BLaER1 treated with 17β-estradiol and CSF1 and Interleukin-3, amounts not matched to agents 10 nM and 100 nM (cell line): ENCODE measurements around the gene PXN.
"Not testable (repeated sequence)": the region's sequence is repeated elsewhere in the genome, so short reads cannot be mapped to it uniquely, and the experiment has no call there.

Source experiments
- H3K27ac ChIP-seq, 11 experiments: shearing (Covaris generic); formaldehyde crosslinking; 2 replicates each; pipeline ENCODE4 v1.8.1; 2022
- H3K27me3 ChIP-seq, 11 experiments: shearing (Covaris generic); formaldehyde crosslinking; 2 replicates each; pipeline ENCODE4 v1.8.1; 2022
- H3K36me3 ChIP-seq, 11 experiments: shearing (Covaris generic); formaldehyde crosslinking; 2 replicates each; pipeline ENCODE4 v1.8.1; 2022
- H3K4me1 ChIP-seq, 10 experiments: shearing (Covaris generic); formaldehyde crosslinking; 2 replicates each; pipeline ENCODE4 v1.8.1; 2022
- H3K4me2 ChIP-seq, 11 experiments: shearing (Covaris generic); formaldehyde crosslinking; 2 replicates each; pipeline ENCODE4 v1.8.1; 2022
- H3K4me3 ChIP-seq, 10 experiments: shearing (Covaris generic); formaldehyde crosslinking; 2 replicates each; pipeline ENCODE4 v1.8.1; 2022
- H3K9ac ChIP-seq, 11 experiments: shearing (Covaris generic); formaldehyde crosslinking; 2 replicates each; pipeline ENCODE4 v1.8.1; 2022
- H3K9me3 ChIP-seq, 11 experiments: shearing (Covaris generic); formaldehyde crosslinking; replicated peaks in 1 of 11; 2 replicates each; pipeline ENCODE4 v1.8.1; 2022
- H4K20me1 ChIP-seq, 11 experiments: shearing (Covaris generic); formaldehyde crosslinking; 2 replicates each; pipeline ENCODE4 v1.8.1; 2022
- Cebpa-rat ChIP-seq, 11 experiments: shearing (Covaris generic); IDR thresholded peaks; 2 replicates each; pipeline ENCODE4 v1.8.1; 2022

The PXN gene

DNA sequence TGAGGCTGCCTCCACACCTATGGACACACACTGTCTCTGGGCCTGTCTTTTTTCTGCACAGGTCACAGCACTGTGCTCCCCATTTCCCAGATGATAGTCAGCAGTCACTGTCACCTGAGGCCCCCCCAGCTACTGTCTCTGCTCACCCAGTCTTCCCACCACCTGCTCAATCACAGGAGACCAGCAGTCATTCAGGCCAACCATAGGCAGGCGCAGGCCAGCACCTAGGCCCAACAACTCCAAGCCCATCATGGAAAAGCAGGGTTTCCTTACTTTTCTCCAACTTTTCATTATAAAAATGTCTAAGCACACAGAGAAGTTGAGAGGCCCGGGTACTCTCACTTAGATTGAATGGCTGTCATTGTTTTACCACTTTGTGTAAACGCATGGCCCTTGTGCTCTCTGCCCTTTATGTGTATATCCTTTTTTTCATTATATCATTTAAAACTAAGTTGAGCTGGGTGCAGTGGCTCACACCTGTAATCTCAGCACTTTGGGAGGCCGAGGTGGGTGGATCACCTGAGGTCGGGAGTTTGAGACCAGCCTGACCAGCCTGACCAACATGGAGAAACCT, 7.1 kb downstream of the PXN start:
- H3K4me1 ChIP-seq, result peaks cover 35 to 100% (median 68%) of the 10 kb centered on the region in 10 experiments

DNA sequence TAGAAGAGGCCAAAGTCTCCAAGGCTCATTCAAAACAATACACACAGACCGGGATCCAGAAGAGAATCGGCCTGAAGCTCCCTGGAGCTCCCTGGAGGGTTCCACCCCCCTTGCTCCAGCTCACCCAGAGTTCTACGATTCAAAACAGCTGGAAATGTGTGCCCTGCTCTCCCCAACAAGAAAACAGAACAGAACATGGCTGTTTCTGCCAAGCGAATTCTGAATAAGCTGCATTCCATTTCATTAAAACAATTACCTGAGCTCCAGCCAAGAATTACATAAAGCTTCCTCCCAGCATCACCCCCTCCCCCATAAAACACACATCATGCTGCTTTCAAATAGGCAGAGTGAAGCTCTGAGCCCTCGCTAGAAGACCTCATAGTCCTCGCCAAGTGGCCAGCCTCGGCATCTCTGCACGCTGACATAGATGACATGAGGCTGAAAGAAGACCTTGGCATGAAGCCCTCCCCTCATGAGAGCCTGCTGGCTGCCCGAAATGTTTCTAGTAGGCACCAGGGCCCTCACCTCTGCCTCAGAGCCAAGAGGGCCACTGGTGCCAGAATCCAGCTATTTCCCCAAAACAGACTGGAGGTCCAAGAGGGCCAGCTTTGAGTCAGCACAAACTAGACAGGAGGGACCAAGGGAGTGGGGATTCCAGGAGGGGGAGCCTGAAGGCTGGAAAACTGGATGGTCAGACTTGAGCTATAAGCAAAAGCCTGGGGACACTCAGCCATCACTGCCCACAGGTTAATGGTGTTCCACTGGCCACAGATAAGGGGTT, 8.3 kb downstream of the PXN start:
- no peak overlapping the region for H3K4me3 ChIP-seq
- H3K4me2 ChIP-seq, result peak overlapping the region in 5 of 11 experiments; percentile 20 to 100 (median 51); a peak in 9 of 22 replicates
- H3K36me3 ChIP-seq, result peaks cover 0 to 56% (median 5%) of the 10 kb centered on the region in 11 experiments; a peak in 13 of 22 replicates
- TF ChIP-seq Cebpa-rat (IDR thresholded peaks at IDR 0.05), result no peak
- H3K9me3 ChIP-seq, result no peaks in the 10 kb centered on the region
- no peaks in the 10 kb centered on the region for H3K27me3 ChIP-seq
- H4K20me1 ChIP-seq, result peaks cover 9 to 74% (median 52%) of the 10 kb centered on the region in 11 experiments; a peak in 20 of 22 replicates
- peak overlapping the region in 1 of 11 experiments; percentile 15; a peak in 2 of 22 replicates for H3K9ac ChIP-seq
- peak overlapping the region in 4 of 11 experiments; percentile 3 to 18 (median 8); a peak in 3 of 22 replicates for H3K27ac ChIP-seq
- peaks cover 35 to 100% (median 68%) of the 10 kb centered on the region in 10 experiments for H3K4me1 ChIP-seq

More for the DNA sequence above, 7.1 kb downstream of the PXN start:
- peak overlapping the region in 4 of 11 experiments; percentile 49 to 100 (median 76); a peak in 5 of 22 replicates for H3K4me2 ChIP-seq
- no peak overlapping the region for H3K27ac ChIP-seq
- no peaks in the 10 kb centered on the region for H3K9me3 ChIP-seq
- H4K20me1 ChIP-seq, result peaks cover 20 to 77% (median 62%) of the 10 kb centered on the region in 11 experiments; a peak in 20 of 22 replicates
- H3K9ac ChIP-seq, result no peak overlapping the region
- H3K27me3 ChIP-seq, result no peaks in the 10 kb centered on the region
- no peak overlapping the region for H3K4me3 ChIP-seq
- H3K36me3 ChIP-seq, result peaks cover 0 to 56% (median 5%) of the 10 kb centered on the region in 11 experiments; a peak in 13 of 22 replicates
- TF ChIP-seq Cebpa-rat (IDR thresholded peaks at IDR 0.05), result no peak

DNA sequence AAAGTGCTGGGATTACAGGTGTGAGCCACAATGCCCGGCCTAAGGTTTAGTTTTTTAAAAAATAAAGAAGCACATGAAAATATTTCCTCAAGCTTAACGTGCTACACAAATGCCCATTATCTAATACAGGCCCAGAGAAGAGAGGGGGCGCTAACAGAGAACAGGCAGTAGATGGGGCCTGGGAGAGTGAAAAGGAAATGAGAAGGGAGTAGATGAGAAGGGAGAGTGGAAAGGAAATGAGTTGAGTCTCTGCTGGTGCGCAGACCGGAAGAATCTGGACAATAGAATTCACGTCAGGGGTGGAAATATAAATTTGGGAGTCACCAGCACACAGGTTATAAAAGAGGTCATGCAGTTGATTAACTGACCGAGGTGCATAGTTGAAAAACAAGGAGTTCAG, 10.7 kb downstream of the PXN start:
- H3K4me1 ChIP-seq, result peaks cover 50 to 100% (median 75%) of the 10 kb centered on the region in 10 experiments
- peaks cover 0 to 38% (median 5%) of the 10 kb centered on the region in 11 experiments; a peak in 13 of 22 replicates for H3K36me3 ChIP-seq
- peaks cover 10 to 71% (median 41%) of the 10 kb centered on the region in 11 experiments for H4K20me1 ChIP-seq
- TF ChIP-seq Cebpa-rat (IDR thresholded peaks at IDR 0.05), result no peak
- no peaks in the 10 kb centered on the region for H3K9me3 ChIP-seq
- peak overlapping the region in 9 of 11 experiments; percentile 65 to 100 (median 82); a peak in 15 of 22 replicates for H3K4me2 ChIP-seq
- H3K27me3 ChIP-seq, result peaks cover 0 to 4% (median 0%) of the 10 kb centered on the region in 11 experiments; a peak in 4 of 22 replicates
- H3K9ac ChIP-seq, result peak overlapping the region in 1 of 11 experiments; percentile 16; a peak in 1 of 22 replicates
- H3K27ac ChIP-seq, result peak overlapping the region in 9 of 11 experiments; percentile 78 to 91 (median 84); a peak in 15 of 22 replicates
- H3K4me3 ChIP-seq, result no peak overlapping the region; a peak in 1 of 20 replicates

DNA sequence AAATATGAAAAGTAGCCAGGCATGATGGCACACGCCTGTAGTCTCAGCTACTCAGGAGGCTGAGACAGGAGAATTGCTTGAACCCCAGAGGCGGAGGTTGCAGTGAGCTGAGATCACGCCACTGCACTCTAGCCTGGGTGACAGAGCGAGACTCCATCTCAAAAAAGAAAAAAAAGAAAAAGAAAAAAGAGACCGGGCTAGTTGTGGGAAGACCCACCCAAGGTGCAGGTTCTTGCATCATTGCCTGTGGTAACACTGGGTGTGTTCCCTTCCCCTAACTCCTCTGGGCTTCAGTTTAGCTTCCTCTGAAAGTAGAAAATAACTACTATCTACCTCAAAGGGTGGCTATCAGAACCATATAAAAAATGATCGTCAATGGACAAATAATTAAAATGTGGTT, 12.2 kb downstream of the PXN start:
- Histone ChIP-seq H3K4me1 (peaks cover 52 to 100% (median 74%) of the 10 kb centered on the region in 10 experiments), H3K27me3 (peaks cover 0 to 19% (median 0%) of the 10 kb centered on the region in 11 experiments; a peak in 5 of 22 replicates), H3K4me2 (peak overlapping the region; percentile 65 to 100 (median 81)), H3K4me3 (peak overlapping the region in 7 of 10 experiments; percentile 20 to 48 (median 35); a peak in 10 of 20 replicates), H4K20me1 (peaks cover 21 to 71% (median 43%) of the 10 kb centered on the region in 11 experiments), H3K27ac (peak overlapping the region in 10 of 11 experiments; percentile 63 to 91 (median 84); a peak in 21 of 22 replicates), H3K36me3 (peaks cover 0 to 40% (median 6%) of the 10 kb centered on the region in 11 experiments; a peak in 13 of 22 replicates), H3K9ac (peak overlapping the region; percentile 24 to 72 (median 61); a peak in 18 of 22 replicates)
- not testable (repeated sequence) for H3K9me3 ChIP-seq
- TF ChIP-seq Cebpa-rat (IDR thresholded peaks at IDR 0.05), result peak in 9 of 11 experiments; percentile 65 to 92 (median 74); a peak in 16 of 22 replicates

DNA sequence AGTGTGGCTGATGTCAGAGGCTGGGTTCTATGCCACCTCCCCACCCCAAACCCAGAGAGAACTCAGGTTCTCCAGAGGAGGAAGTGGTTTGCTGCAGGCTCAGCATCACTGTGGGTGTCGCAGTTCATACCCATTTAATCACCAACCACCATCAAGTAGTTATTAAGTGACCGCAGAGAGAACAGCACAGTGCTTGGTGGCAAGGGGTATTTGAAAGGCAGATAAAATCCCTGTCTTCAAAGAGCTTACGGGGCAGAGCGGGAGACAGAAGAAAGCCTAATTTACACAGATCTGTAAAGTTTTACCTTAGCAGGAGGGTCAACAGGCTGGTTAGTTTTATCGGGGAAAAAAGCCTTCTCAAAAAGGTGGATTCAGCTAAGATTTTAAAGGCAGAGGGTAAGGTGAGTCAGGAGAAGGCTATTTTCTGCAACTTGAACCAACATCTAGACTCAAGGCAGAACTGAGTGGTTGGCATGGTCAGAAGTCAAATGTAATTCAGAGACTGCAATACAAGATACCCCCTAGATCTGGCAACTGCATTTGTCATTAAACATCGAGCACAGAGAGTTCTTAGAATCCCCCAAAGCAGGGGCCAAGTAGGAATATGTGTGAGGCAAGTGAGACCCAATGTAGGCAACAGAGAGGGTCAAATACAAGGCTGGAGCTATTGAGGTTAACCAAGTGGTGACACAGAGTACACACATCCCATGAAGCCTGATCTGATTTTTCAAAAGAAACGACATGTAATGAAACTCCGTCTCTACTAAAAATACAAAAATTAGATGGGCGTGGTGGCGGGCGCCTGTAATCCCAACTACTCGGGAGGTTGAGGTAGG, 13.2 kb downstream of the PXN start:
- Histone ChIP-seq H3K9me3 (no peaks in the 10 kb centered on the region), H3K36me3 (peaks cover 0 to 44% (median 6%) of the 10 kb centered on the region in 11 experiments; a peak in 13 of 22 replicates), H3K27ac (peak overlapping the region in 9 of 11 experiments; percentile 78 to 91 (median 84); a peak in 17 of 22 replicates), H3K27me3 (peaks cover 0 to 29% (median 0%) of the 10 kb centered on the region in 11 experiments; a peak in 7 of 22 replicates), H3K9ac (peak overlapping the region in 5 of 11 experiments; percentile 12 to 72 (median 58); a peak in 7 of 22 replicates), H3K4me3 (peak overlapping the region in 1 of 10 experiments; percentile 2; a peak in 1 of 20 replicates), H3K4me1 (peaks cover 52 to 100% (median 76%) of the 10 kb centered on the region in 10 experiments), H3K4me2 (peak overlapping the region; percentile 65 to 100 (median 81)), H4K20me1 (peaks cover 29 to 71% (median 47%) of the 10 kb centered on the region in 11 experiments)
- TF ChIP-seq Cebpa-rat (IDR thresholded peaks at IDR 0.05), result no peak

DNA sequence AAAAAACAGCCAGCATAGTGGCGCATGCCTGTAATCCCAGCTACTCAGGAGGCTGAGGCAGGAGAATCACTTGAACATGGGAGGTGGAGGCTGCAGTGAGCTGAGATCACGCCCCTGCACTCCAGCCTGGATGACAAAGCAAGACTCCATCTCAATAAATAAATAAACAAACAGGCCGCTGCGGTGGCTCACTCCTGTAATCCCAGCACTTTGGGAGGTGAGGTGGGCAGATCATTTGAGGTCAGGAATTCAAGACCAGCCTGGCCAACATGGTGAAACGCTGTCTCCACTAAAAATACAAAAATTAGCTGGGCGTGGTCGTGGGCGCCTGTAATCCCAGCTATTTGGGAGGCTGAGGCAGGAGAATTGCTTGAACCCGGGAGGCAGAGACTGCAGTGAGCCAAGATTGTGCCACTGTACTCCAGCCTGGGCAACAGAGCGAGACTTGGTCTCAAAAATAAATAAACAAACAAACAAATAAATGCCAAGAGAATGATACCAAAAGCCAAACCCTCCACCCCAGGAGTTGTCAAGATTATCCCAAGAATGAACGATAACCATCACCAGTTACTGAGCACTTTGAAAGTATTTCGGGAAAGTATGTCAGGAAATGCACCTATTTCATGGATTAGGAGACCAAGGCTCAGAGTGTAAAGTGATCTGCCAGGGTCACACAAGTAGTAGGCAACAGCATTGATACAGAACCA, 14.0 kb downstream of the PXN start:
- H3K9me3 ChIP-seq, result not testable (repeated sequence)

More for the DNA sequence above, 14.0 kb downstream of the PXN start:
- peaks cover 52 to 100% (median 75%) of the 10 kb centered on the region in 10 experiments for H3K4me1 ChIP-seq
- H4K20me1 ChIP-seq, result peaks cover 36 to 71% (median 53%) of the 10 kb centered on the region in 11 experiments
- peaks cover 0 to 45% (median 6%) of the 10 kb centered on the region in 11 experiments; a peak in 13 of 22 replicates for H3K36me3 ChIP-seq
- H3K27me3 ChIP-seq, result peaks cover 0 to 33% (median 0%) of the 10 kb centered on the region in 11 experiments; a peak in 7 of 22 replicates
- not testable (repeated sequence) for H3K4me3 ChIP-seq
- H3K4me2 ChIP-seq, result peak overlapping the region; percentile 65 to 100 (median 81)
- H3K9ac ChIP-seq, result peak overlapping the region in 1 of 11 experiments; percentile 26; a peak in 1 of 22 replicates
- peak overlapping the region in 4 of 11 experiments; percentile 78 to 91 (median 87); a peak in 6 of 22 replicates for H3K27ac ChIP-seq
